ENCODE measurements around the gene NKX1-1. TPM values are rescaled to one million over a fixed set of nuclear protein-coding genes. Genes with fewer than 3 reads are reported as not detected.
A peak's percentile ranks its signal among the peaks of the same experiment; 100 is the strongest.
"Not testable (repeated sequence)": the region's sequence is repeated elsewhere in the genome, so short reads cannot be mapped to it uniquely, and the experiment has no call there.

The NKX1-1 gene
- total RNA-seq, 1 donor, result not detected

DNA sequence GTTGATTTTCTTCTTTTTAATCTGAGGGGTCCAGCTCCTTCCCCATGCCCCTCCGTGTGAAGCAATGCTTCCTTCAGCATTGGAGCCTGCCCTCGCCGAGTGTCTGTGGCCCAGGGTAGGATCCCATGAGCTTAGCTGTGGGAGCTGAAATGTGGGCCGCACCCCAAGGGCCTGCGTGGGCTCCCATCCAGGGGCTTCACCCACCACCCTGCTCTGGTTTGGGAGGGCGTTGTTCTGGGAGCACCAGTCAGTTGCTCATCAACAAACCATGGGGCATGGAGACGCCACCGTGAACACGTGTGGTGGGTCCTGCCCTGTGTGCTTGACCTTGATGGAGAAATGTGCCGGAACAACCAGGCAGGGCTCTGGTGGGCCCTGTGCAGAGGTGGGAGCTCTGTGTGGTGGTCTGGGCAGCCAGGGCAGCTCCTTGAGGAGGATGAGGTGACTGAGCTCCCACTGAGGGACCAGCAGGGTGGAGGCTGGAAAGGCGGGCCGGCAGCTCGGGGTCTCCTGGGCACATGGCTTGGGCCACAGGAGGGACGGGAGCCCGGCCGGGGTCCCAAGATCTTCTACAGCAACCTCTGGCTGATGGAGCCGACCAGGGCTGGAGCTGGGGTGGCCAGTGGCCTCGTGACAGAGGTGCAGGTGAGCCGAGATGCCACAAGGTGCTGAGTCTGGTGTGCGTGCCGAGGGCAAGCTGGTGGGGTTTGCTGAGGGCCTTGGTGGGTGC, 39.6 kb upstream of the NKX1-1 start:
- DNase-seq (ENCODE audit: insufficient read length, low spot score, missing footprints), result peak; percentile 75
- H3K4me1 ChIP-seq (ENCODE audit: insufficient read depth, low read length), result no peaks in the 10 kb centered on the region
- TF ChIP-seq, protein P1, sequence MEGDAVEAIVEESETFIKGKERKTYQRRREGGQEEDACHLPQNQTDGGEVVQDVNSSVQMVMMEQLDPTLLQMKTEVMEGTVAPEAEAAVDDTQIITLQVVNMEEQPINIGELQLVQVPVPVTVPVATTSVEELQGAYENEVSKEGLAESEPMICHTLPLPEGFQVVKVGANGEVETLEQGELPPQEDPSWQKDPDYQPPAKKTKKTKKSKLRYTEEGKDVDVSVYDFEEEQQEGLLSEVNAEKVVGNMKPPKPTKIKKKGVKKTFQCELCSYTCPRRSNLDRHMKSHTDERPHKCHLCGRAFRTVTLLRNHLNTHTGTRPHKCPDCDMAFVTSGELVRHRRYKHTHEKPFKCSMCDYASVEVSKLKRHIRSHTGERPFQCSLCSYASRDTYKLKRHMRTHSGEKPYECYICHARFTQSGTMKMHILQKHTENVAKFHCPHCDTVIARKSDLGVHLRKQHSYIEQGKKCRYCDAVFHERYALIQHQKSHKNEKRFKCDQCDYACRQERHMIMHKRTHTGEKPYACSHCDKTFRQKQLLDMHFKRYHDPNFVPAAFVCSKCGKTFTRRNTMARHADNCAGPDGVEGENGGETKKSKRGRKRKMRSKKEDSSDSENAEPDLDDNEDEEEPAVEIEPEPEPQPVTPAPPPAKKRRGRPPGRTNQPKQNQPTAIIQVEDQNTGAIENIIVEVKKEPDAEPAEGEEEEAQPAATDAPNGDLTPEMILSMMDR (IDR thresholded peaks at IDR 0.05; ENCODE audit: extremely low read depth, low read depth, low read length), result no peak
- no peaks in the 10 kb centered on the region for H3K79me2 ChIP-seq (ENCODE audit: insufficient read depth, low read length)
- no peak overlapping the region for H2AFZ ChIP-seq (ENCODE audit: low read length)
- H3K4me2 ChIP-seq (ENCODE audit: insufficient read depth, low read length), result no peak overlapping the region
- H3K4me3 ChIP-seq (ENCODE audit: insufficient read depth, low read length), result no peak overlapping the region
- H3K36me3 ChIP-seq (ENCODE audit: insufficient read depth, low read length), result no peaks in the 10 kb centered on the region
- H3K9me3 ChIP-seq (ENCODE audit: low read depth, low read length), result no peaks in the 10 kb centered on the region
- H3K27ac ChIP-seq (ENCODE audit: low read depth, low read length), result no peak overlapping the region
- no peaks in the 10 kb centered on the region for H3K27me3 ChIP-seq (ENCODE audit: insufficient read depth, low read length)
- no peaks in the 10 kb centered on the region for H4K20me1 ChIP-seq (ENCODE audit: insufficient read depth, low read length)

DNA sequence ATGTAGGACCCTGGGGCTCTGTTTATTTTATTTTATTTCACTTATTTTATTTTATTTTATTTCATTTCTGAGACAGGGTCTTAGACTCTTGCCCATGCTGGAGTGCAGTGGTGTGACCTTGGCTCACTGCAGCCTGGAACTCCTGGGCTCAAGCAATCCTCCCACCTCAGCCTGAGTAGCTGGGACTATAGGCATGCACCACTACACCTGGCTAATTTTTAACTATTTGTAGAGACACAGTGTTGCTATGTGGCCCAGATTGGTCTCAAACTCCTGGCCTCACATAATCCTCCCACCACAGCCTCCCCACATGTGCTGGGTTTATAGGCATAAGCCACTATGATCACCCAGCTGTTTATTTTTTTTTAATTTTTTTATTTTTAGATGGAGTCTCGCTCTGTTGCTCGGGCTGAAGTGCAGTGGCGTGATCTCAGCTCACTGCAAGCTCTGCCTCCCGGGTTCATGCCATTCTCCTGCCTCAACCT, 37.5 kb upstream of the NKX1-1 start:
- not testable (repeated sequence) for H3K9me3 ChIP-seq (ENCODE audit: low read depth, low read length); H3K27ac ChIP-seq (ENCODE audit: low read depth, low read length); H3K4me1 ChIP-seq (ENCODE audit: insufficient read depth, low read length); H3K4me2 ChIP-seq (ENCODE audit: insufficient read depth, low read length); H4K20me1 ChIP-seq (ENCODE audit: insufficient read depth, low read length); H2AFZ ChIP-seq (ENCODE audit: low read length); H3K36me3 ChIP-seq (ENCODE audit: insufficient read depth, low read length); H3K79me2 ChIP-seq (ENCODE audit: insufficient read depth, low read length); DNase-seq (ENCODE audit: insufficient read length, low spot score, missing footprints); H3K4me3 ChIP-seq (ENCODE audit: insufficient read depth, low read length); H3K27me3 ChIP-seq (ENCODE audit: insufficient read depth, low read length)

DNA sequence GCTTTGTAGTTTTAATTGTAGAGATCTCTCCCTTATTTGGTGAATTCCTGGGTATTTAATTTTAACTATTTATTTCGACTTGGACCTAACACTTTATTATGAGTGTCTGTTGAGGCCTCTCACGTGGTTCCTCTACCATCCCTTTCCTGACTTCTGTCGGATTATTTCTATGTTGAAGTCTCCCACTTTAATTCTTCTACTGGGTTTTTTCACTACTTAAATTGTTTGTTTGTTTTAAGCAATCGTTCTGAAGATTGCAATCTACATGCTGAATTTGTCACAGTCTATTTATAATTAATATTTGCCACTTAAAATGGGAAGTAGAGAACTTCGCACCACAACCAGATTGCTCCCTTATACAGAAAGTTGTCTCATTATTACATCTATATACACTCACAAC, 20.8 kb upstream of the NKX1-1 start:
- Histone ChIP-seq H3K4me1 (ENCODE audit: insufficient read depth, low read length) (no peaks in the 10 kb centered on the region), H3K4me2 (ENCODE audit: insufficient read depth, low read length) (no peak overlapping the region), H3K27ac (ENCODE audit: low read depth, low read length) (no peak overlapping the region), H3K79me2 (ENCODE audit: insufficient read depth, low read length) (no peaks in the 10 kb centered on the region), H3K36me3 (ENCODE audit: insufficient read depth, low read length) (no peaks in the 10 kb centered on the region), H3K27me3 (ENCODE audit: insufficient read depth, low read length) (peaks cover 9% of the 10 kb centered on the region), H2AFZ (ENCODE audit: low read length) (no peak overlapping the region), H4K20me1 (ENCODE audit: insufficient read depth, low read length) (no peaks in the 10 kb centered on the region), H3K4me3 (ENCODE audit: insufficient read depth, low read length) (no peak overlapping the region), H3K9me3 (ENCODE audit: low read depth, low read length) (no peaks in the 10 kb centered on the region)
- TF ChIP-seq, protein P1 (IDR thresholded peaks at IDR 0.05; ENCODE audit: extremely low read depth, low read depth, low read length), result no peak
- no peak for DNase-seq (ENCODE audit: insufficient read length, low spot score, missing footprints)

DNA sequence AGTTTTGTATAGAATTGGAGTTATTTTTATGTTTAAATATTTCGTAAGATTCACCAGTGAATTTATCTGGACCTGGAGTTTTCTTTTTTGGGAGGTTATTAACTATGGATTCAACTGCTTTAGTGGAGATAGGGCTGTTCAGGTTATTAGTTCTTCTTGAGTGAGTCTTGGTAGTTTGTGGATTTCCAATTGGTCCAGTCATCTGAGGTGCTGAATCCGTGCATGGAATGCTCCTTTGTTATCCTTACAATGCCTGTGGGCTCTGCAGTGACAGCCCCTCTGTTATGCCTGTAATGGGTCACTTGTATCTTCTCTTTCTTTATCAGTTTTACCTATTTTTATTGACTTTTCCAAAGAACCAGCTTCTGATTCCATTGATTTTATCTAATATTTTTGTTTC, 15.4 kb upstream of the NKX1-1 start:
- H3K4me1 ChIP-seq (ENCODE audit: insufficient read depth, low read length), result no peaks in the 10 kb centered on the region
- no peak overlapping the region for H3K4me3 ChIP-seq (ENCODE audit: insufficient read depth, low read length)
- DNase-seq (ENCODE audit: insufficient read length, low spot score, missing footprints), result no peak
- H3K9me3 ChIP-seq (ENCODE audit: low read depth, low read length), result no peaks in the 10 kb centered on the region
- no peak overlapping the region for H3K4me2 ChIP-seq (ENCODE audit: insufficient read depth, low read length)
- no peaks in the 10 kb centered on the region for H3K36me3 ChIP-seq (ENCODE audit: insufficient read depth, low read length)
- no peak overlapping the region for H2AFZ ChIP-seq (ENCODE audit: low read length)
- no peak overlapping the region for H3K27ac ChIP-seq (ENCODE audit: low read depth, low read length)
- peaks cover 13% of the 10 kb centered on the region for H3K27me3 ChIP-seq (ENCODE audit: insufficient read depth, low read length)
- no peaks in the 10 kb centered on the region for H4K20me1 ChIP-seq (ENCODE audit: insufficient read depth, low read length)
- H3K79me2 ChIP-seq (ENCODE audit: insufficient read depth, low read length), result no peaks in the 10 kb centered on the region
- TF ChIP-seq, protein P1 (IDR thresholded peaks at IDR 0.05; ENCODE audit: extremely low read depth, low read depth, low read length), result no peak
